HG03565 (cell line): ENCODE measurements around the gene TECPR2.
"Not testable (repeated sequence)": the region's sequence is repeated elsewhere in the genome, so short reads cannot be mapped to it uniquely, and the experiment has no call there.

Experiments
- ATAC-seq: cut with Tn5 transposase; IDR thresholded peaks from one replicate; pipeline ENCODE4 v1.9.1; 2021; ENCODE audit warnings: mild to moderate bottlenecking, moderate library complexity; ENCODE audit not compliant: unreplicated experiment

TECPR2 gene

GRCh38 chr14:102508410-102508773 is 145.7 kb downstream of the TECPR2 start:
- ATAC-seq = no peak

- ATAC-seq = peak; percentile 12
Measured at GRCh38 chr14:102508774-102509745, 146.3 kb downstream of the TECPR2 start.

- peak; percentile 55 for ATAC-seq
Measured at GRCh38 chr14:102509746-102510615, 147.2 kb downstream of the TECPR2 start, which contains the start of gene ANKRD9. Gene ANKRD9 (minus strand): TSS chr14:102509776. CDS start chr14:102507889, 1,887 bp downstream.

- no peak for ATAC-seq
Measured at GRCh38 chr14:102510616-102511520, 148.1 kb downstream of the TECPR2 start.

- no peak for ATAC-seq
Measured at GRCh38 chr14:102511538-102511937, 148.8 kb downstream of the TECPR2 start.

- no peak for ATAC-seq
Measured at GRCh38 chr14:102512793-102513300, 150.1 kb downstream of the TECPR2 start.

- no peak for ATAC-seq
Measured at GRCh38 chr14:102513899-102514772, 151.4 kb downstream of the TECPR2 start.

- no peak for ATAC-seq
Measured at GRCh38 chr14:102514987-102515733, 152.4 kb downstream of the TECPR2 start.

- no peak for ATAC-seq
Measured at GRCh38 chr14:102516531-102517391, 154.0 kb downstream of the TECPR2 start.

GRCh38 chr14:102517392-102518062 is 154.8 kb downstream of the TECPR2 start:
- ATAC-seq = no peak

GRCh38 chr14:102518063-102518648 is 155.4 kb downstream of the TECPR2 start:
- ATAC-seq = no peak

GRCh38 chr14:102519709-102520108 is 157.0 kb downstream of the TECPR2 start:
- not testable (repeated sequence) for ATAC-seq

- no peak for ATAC-seq
Measured at GRCh38 chr14:102523200-102523568, 160.4 kb downstream of the TECPR2 start.

GRCh38 chr14:102523569-102524450 is 161.1 kb downstream of the TECPR2 start:
- ATAC-seq = no peak

GRCh38 chr14:102524451-102525218 is 161.9 kb downstream of the TECPR2 start:
- ATAC-seq = peak; percentile 95
